Activated B cell treated with CpG ODN at 0.5 μM for 24 hours (primary cell): ENCODE measurements around the gene MCAM. TPM values are rescaled to one million over a fixed set of nuclear protein-coding genes. Genes with fewer than 3 reads are reported as not detected.

ENCODE experiments used
- ATAC-seq: fragments of 200-7000 bp; cut with Tn5 transposase; one replicate; pipeline ENCODE4 v1.10.0; 2021; ENCODE audit warnings: low read depth, mild to moderate bottlenecking, moderate library complexity
- CTCF ChIA-PET: fragments of 350-600 bp; sonication (Branson Sonifier 250); formaldehyde crosslinking; loops from one replicate; lab custom pipeline; 2021; ENCODE audit warnings: antibody characterized with exemption; lab: Charles Lee
- POLR2A ChIA-PET: fragments of 350-600 bp; sonication (Branson Sonifier 250); formaldehyde crosslinking; loops from one replicate; lab custom pipeline; 2021; ENCODE audit warnings: antibody characterized with exemption; lab: Charles Lee
- DNase-seq: peaks from one replicate; pipeline ENCODE4 v3.0.0; 2022
- H3K27ac Mint-ChIP-seq: one replicate; pipeline ENCODE4 v1.8.0; 2020; ENCODE audit warnings: mixed read lengths
- H3K27me3 Mint-ChIP-seq: one replicate; pipeline ENCODE4 v1.8.0; 2021; ENCODE audit warnings: mixed read lengths
- H3K36me3 Mint-ChIP-seq: one replicate; pipeline ENCODE4 v1.8.0; 2021; ENCODE audit warnings: low read depth, mixed read lengths
- H3K4me1 Mint-ChIP-seq: one replicate; pipeline ENCODE4 v1.8.0; 2021; ENCODE audit warnings: mixed read lengths
- H3K4me3 Mint-ChIP-seq: one replicate; pipeline ENCODE4 v1.8.0; 2020; ENCODE audit warnings: mild to moderate bottlenecking, mixed read lengths
- H3K9me3 Mint-ChIP-seq: one replicate; pipeline ENCODE4 v1.8.0; 2020; ENCODE audit warnings: mixed read lengths
- intact Hi-C: fragments of 100-400 bp; cut with micrococcal nuclease; formaldehyde crosslinking; loops from one replicate; pipeline ENCODE4 v1.15.1; 2024
- total RNA-seq: library from RNA; stranded (reverse); gene quantifications from 2 replicates; pipeline ENCODE4 v1.2.3, GENCODE V29; 2022
- TF ChIP-seq, protein P1 (sequence below): fragments of 200-600 bp; IDR thresholded peaks from one replicate; pipeline ENCODE4 v1.8.0; 2022; ENCODE audit warnings: antibody characterized with exemption, mild to moderate bottlenecking

Gene MCAM
- total RNA-seq, 1 donor from 2014 or later: 0.20 TPM

- peak; percentile 9 for ATAC-seq
Observed at GRCh38 chr11:119318240-119319135, 1.6 kb upstream of the MCAM start.

GRCh38 chr11:119317592-119318239, 786 bp upstream of the MCAM start:
- intact Hi-C loops: loop anchor here (5.0 kb wide), 1 partner anchor 320 kb away; the partner anchor contains the start of gene CENATAC
- H3K9me3 Mint-ChIP-seq: no peaks in the 10 kb centered on the region
- no peak overlapping the region for H3K4me3 Mint-ChIP-seq
- H3K27me3 Mint-ChIP-seq: peaks cover 22% of the 10 kb centered on the region
- H3K4me1 Mint-ChIP-seq: peaks cover 51% of the 10 kb centered on the region
- POLR2A ChIA-PET: interaction anchor here (0.5 to 0.9 kb wide), 2 partner anchors 215 to 252 kb away, joined by 3 to 9 read pairs; no protein-coding TSS in a partner anchor
- H3K36me3 Mint-ChIP-seq: no peaks in the 10 kb centered on the region
- no peak overlapping the region for H3K27ac Mint-ChIP-seq
- ATAC-seq: no peak
- CTCF ChIA-PET: no interaction called here
- TF ChIP-seq, protein P1, sequence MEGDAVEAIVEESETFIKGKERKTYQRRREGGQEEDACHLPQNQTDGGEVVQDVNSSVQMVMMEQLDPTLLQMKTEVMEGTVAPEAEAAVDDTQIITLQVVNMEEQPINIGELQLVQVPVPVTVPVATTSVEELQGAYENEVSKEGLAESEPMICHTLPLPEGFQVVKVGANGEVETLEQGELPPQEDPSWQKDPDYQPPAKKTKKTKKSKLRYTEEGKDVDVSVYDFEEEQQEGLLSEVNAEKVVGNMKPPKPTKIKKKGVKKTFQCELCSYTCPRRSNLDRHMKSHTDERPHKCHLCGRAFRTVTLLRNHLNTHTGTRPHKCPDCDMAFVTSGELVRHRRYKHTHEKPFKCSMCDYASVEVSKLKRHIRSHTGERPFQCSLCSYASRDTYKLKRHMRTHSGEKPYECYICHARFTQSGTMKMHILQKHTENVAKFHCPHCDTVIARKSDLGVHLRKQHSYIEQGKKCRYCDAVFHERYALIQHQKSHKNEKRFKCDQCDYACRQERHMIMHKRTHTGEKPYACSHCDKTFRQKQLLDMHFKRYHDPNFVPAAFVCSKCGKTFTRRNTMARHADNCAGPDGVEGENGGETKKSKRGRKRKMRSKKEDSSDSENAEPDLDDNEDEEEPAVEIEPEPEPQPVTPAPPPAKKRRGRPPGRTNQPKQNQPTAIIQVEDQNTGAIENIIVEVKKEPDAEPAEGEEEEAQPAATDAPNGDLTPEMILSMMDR: no peak
- no peak for DNase-seq

More at GRCh38 chr11:119318240-119319135, 1.6 kb upstream of the MCAM start:
- Mint-ChIP-seq H3K4me1 (peaks cover 53% of the 10 kb centered on the region), H3K36me3 (no peaks in the 10 kb centered on the region), H3K9me3 (no peaks in the 10 kb centered on the region), H3K27ac (peak overlapping the region; percentile 38), H3K27me3 (peaks cover 22% of the 10 kb centered on the region), H3K4me3 (peak overlapping the region; percentile 36)
- POLR2A ChIA-PET: interaction anchor here (0.9 kb wide), 1 partner anchor 253 kb away, joined by 3 read pairs; no protein-coding TSS in a partner anchor
- CTCF ChIA-PET: no interaction called here
- no peak for DNase-seq
- TF ChIP-seq, protein P1: no peak
- intact Hi-C loops: loop anchor here (5.0 kb wide), 1 partner anchor 321 kb away; the partner anchor contains the start of gene CENATAC

- no peak overlapping the region for H3K27ac Mint-ChIP-seq
- H3K36me3 Mint-ChIP-seq: no peaks in the 10 kb centered on the region
- intact Hi-C loops: loop anchor here (5.0 kb wide), 1 partner anchor 319 kb away; the partner anchor contains the start of gene CENATAC
- H3K4me3 Mint-ChIP-seq: peak overlapping the region; percentile 73
- H3K4me1 Mint-ChIP-seq: peaks cover 39% of the 10 kb centered on the region
- H3K27me3 Mint-ChIP-seq: peaks cover 26% of the 10 kb centered on the region
- DNase-seq (no peak), ATAC-seq (no peak)
- ChIA-PET POLR2A (interaction anchor here (0.8 to 1.5 kb wide), 2 partner anchors 22 to 147 kb away, joined by 3 read pairs; no protein-coding TSS in a partner anchor), CTCF (interaction anchor here (1.6 kb wide), 1 partner anchor 22 kb away, joined by 3 read pairs; no protein-coding TSS in a partner anchor)
- no peaks in the 10 kb centered on the region for H3K9me3 Mint-ChIP-seq
- TF ChIP-seq, protein P1: no peak
Observed at GRCh38 chr11:119316016-119316728, 758 bp downstream of the MCAM start.

DNA sequence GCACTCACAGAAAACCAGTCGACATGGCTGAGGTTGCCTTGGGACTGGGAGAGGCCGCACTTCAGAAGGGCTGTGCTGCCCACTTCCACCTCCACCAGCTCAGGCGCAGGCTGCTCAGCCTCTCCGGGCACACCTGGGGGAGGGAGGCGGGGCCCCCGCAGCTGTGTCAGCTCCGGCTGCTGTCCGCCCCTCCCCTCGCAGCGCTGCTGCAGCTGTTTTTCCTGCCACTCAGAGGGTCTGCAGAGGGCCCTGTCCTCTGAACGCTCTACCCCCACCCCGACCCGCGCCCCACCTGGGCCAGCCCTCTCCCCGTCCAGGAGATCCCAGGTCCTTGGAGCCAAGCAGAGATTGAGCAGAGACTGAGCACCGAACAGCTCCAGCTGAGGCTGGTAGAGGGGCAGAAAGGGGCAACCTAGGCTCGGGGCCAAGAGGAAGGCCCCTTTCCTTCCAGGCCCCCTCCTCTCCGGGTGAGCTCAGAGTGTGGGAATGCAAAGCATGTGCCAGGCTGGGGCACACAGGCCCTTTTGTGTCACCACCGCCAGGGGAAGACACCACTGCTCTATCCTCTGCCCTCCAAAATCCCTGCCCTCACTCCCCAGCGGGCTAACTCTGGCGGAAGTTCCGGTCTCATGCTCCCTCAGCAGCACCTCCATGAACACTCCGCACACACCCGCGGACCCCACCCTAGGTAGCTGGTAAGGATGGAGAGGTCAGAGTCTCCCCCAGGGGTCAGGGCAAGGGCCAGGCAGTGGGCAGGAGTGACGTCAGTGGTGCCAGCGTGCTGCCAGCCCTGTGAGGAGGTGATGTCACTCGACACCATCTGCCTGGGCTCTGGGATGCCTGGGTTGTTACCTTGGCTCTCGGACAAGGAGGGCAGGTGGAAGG, 1.6 kb downstream of the MCAM start:
- Mint-ChIP-seq H3K4me1 (peaks cover 39% of the 10 kb centered on the region), H3K27ac (no peak overlapping the region), H3K4me3 (peak overlapping the region; percentile 73), H3K9me3 (no peaks in the 10 kb centered on the region), H3K27me3 (peaks cover 26% of the 10 kb centered on the region), H3K36me3 (no peaks in the 10 kb centered on the region)
- ATAC-seq: peak; percentile 75
- no peak for DNase-seq
- intact Hi-C loops: loop anchor here (1.0 to 5.0 kb wide), 3 partner anchors 8 to 318 kb away; partner anchors contain the start of genes CENATAC and RNF26
- ChIA-PET POLR2A (interaction anchor here (1.5 kb wide), 1 partner anchor 146 kb away, joined by 3 read pairs; no protein-coding TSS in a partner anchor), CTCF (interaction anchor here (1.1 to 1.6 kb wide), 3 partner anchors 8 to 23 kb away, joined by 3 read pairs; no protein-coding TSS in a partner anchor)
- TF ChIP-seq, protein P1: no peak
